Kidney epithelial cell (primary cell): Measurements from ENCODE around the gene VPS37C. TPM values are rescaled to one million over a fixed set of nuclear protein-coding genes. Genes with fewer than 3 reads are reported as not detected.

Experiments used
- DNase-seq: peaks from one replicate; pipeline ENCODE4 v3.0.0-alpha.2; 2010; ENCODE audit warnings: low read depth
- H3K27me3 ChIP-seq: 2 replicates; pipeline ENCODE4 v1.6.0; 2011; ENCODE audit warnings: low read length; ENCODE audit not compliant: control insufficient read depth, insufficient read depth
- H3K36me3 ChIP-seq: 2 replicates; pipeline ENCODE4 v1.5.1; 2011; ENCODE audit warnings: low read length; ENCODE audit not compliant: control insufficient read depth, insufficient read depth
- H3K4me3 ChIP-seq: 2 replicates; pipeline ENCODE4 v1.5.1; 2011; ENCODE audit warnings: low read depth, mild to moderate bottlenecking, control low read depth, low read length
- total RNA-seq: library from RNA; depleted of rRNA; stranded (reverse); fragments of >200 nt; gene quantifications from 2 replicates; pipeline ENCODE4 v1.2.3, GENCODE V29; 2015
- TF ChIP-seq, protein P1 (sequence below): IDR thresholded peaks from 2 replicates; pipeline ENCODE4 v1.5.1; 2011; ENCODE audit warnings: mild to moderate bottlenecking, moderate library complexity, low read length, control low read depth, inconsistent platforms; ENCODE audit not compliant: insufficient read depth, poor library complexity, severe bottlenecking

VPS37C gene
- total RNA-seq, 1 donor from 2014 or later, result 24.4 TPM

GRCh38 chr11:61125310-61125684 is 35.9 kb downstream of the VPS37C start:
- no peak for DNase-seq
- Histone ChIP-seq H3K27me3 (peaks cover 20% of the 10 kb centered on the region), H3K36me3 (no peaks in the 10 kb centered on the region), H3K4me3 (no peak overlapping the region)
- TF ChIP-seq, protein P1, sequence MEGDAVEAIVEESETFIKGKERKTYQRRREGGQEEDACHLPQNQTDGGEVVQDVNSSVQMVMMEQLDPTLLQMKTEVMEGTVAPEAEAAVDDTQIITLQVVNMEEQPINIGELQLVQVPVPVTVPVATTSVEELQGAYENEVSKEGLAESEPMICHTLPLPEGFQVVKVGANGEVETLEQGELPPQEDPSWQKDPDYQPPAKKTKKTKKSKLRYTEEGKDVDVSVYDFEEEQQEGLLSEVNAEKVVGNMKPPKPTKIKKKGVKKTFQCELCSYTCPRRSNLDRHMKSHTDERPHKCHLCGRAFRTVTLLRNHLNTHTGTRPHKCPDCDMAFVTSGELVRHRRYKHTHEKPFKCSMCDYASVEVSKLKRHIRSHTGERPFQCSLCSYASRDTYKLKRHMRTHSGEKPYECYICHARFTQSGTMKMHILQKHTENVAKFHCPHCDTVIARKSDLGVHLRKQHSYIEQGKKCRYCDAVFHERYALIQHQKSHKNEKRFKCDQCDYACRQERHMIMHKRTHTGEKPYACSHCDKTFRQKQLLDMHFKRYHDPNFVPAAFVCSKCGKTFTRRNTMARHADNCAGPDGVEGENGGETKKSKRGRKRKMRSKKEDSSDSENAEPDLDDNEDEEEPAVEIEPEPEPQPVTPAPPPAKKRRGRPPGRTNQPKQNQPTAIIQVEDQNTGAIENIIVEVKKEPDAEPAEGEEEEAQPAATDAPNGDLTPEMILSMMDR, result no peak

- DNase-seq, result no peak
- Histone ChIP-seq H3K36me3 (no peaks in the 10 kb centered on the region), H3K4me3 (no peak overlapping the region), H3K27me3 (peaks cover 20% of the 10 kb centered on the region)
- TF ChIP-seq, protein P1, result no peak
Observed at GRCh38 chr11:61124574-61125309, 36.5 kb downstream of the VPS37C start.

GRCh38 chr11:61123775-61124571 is 37.3 kb downstream of the VPS37C start:
- DNase-seq, result no peak
- peaks cover 20% of the 10 kb centered on the region for H3K27me3 ChIP-seq
- TF ChIP-seq, protein P1, result no peak
- H3K36me3 ChIP-seq, result no peaks in the 10 kb centered on the region
- no peak overlapping the region for H3K4me3 ChIP-seq

DNA sequence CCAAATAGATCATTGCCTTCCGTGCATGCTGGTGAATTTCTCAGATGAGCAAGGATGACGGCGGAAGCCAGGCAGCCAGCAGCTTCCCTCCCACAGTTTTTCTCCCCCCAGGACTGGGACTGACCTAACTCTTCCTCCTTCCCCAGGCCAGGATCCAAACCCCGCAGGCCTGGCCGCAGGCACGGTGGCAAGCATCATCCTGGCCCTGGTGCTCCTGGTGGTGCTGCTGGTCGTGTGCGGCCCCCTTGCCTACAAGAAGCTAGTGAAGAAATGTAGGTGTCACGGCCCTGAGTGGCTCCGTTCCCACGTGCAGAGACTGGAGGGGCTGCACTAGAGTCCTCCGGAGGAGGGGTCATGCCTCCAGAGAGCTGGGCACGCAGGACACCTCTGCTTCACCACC is 38.5 kb downstream of the VPS37C start:
- no peak for DNase-seq
- no peak overlapping the region for H3K4me3 ChIP-seq
- TF ChIP-seq, protein P1, result no peak
- H3K36me3 ChIP-seq, result no peaks in the 10 kb centered on the region
- H3K27me3 ChIP-seq, result peaks cover 23% of the 10 kb centered on the region

DNA sequence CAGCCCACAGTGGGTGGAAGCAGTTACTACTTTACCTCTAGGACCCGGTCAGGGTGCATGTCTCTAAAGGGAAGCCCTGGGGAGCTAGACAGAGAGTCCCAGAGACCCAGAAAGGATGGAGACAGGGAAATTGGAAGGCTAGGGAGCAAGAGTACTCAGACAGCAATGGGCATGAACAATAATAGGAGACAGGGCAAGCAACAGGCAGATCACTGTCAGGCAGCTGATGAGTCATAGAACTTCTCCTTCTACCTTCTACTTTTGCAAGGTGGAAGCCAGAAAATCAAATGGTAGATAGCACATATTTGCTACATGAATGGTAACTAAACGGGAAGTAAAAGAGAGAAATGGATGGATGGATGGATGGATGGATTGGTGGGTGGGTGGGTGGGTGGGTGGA is 39.3 kb downstream of the VPS37C start:
- TF ChIP-seq, protein P1, result no peak
- Histone ChIP-seq H3K27me3 (peaks cover 23% of the 10 kb centered on the region), H3K4me3 (no peak overlapping the region), H3K36me3 (no peaks in the 10 kb centered on the region)
- no peak for DNase-seq
